Caco-2 (cell line): ENCODE data around the gene EEPD1. TPM values are rescaled to one million over a fixed set of nuclear protein-coding genes. Genes with fewer than 3 reads are reported as not detected.
"Not testable (repeated sequence)": the region's sequence is repeated elsewhere in the genome, so short reads cannot be mapped to it uniquely, and the experiment has no call there.

Source experiments
- BruUV-seq: library from RNA; stranded (reverse); fragments of 400-500 nt; replicated peaks from 2 replicates; lab custom pipeline; 2021; lab: Mats Ljungman, UMichigan
- CTCF ChIA-PET: fragments of 300-600 bp; sonication (Branson Sonifier 250); formaldehyde crosslinking; loops from one replicate; lab custom pipeline; 2022; ENCODE audit warnings: antibody characterized with exemption; lab: Charles Lee
- POLR2A ChIA-PET: fragments of 300-600 bp; sonication (Branson Sonifier 250); formaldehyde crosslinking; loops from one replicate; lab custom pipeline; 2022; ENCODE audit warnings: antibody characterized with exemption; lab: Charles Lee
- DNase-seq, 2 experiments: peaks; one replicate each; pipeline versions ENCODE4 v3.0.0 to v3.0.0-alpha.2; 2020 to 2022
- H3K27me3 ChIP-seq: replicated peaks from 2 replicates; pipeline ENCODE4 v1.6.0; 2011; ENCODE audit warnings: low read length; ENCODE audit not compliant: control insufficient read depth, insufficient read depth
- H3K36me3 ChIP-seq: 2 replicates; pipeline ENCODE4 v1.5.1; 2011; ENCODE audit warnings: low read length; ENCODE audit not compliant: control insufficient read depth, insufficient read depth
- H3K4me1 ChIP-seq: fragments of 250-450 bp; sonication (Bioruptor Pico); 2 replicates; pipeline ENCODE4 v1.5.1; 2020; ENCODE audit warnings: mild to moderate bottlenecking
- H3K4me3 ChIP-seq: 2 replicates; pipeline ENCODE4 v1.5.1; 2011; ENCODE audit warnings: low read depth, mild to moderate bottlenecking, control low read depth, low read length
- H3K9me3 ChIP-seq: fragments of 250-450 bp; sonication (Bioruptor Pico); 2 replicates; pipeline ENCODE4 v1.5.1; 2020; ENCODE audit warnings: mild to moderate bottlenecking, moderate library complexity
- H3K27ac Mint-ChIP-seq: one replicate; pipeline ENCODE4 v1.8.0; 2022; ENCODE audit warnings: mixed read lengths; ENCODE audit not compliant: unreplicated experiment
- H3K27me3 Mint-ChIP-seq: one replicate; pipeline ENCODE4 v1.8.0; 2022; ENCODE audit warnings: mixed read lengths; ENCODE audit not compliant: insufficient read depth, unreplicated experiment
- H3K36me3 Mint-ChIP-seq: one replicate; pipeline ENCODE4 v1.8.0; 2022; ENCODE audit warnings: mild to moderate bottlenecking, mixed read lengths; ENCODE audit not compliant: insufficient read depth, unreplicated experiment
- H3K4me1 Mint-ChIP-seq: one replicate; pipeline ENCODE4 v1.8.0; 2022; ENCODE audit warnings: low read depth, mixed read lengths; ENCODE audit not compliant: unreplicated experiment
- H3K4me3 Mint-ChIP-seq: one replicate; pipeline ENCODE4 v1.8.0; 2022; ENCODE audit warnings: mild to moderate bottlenecking, moderate library complexity, mixed read lengths; ENCODE audit not compliant: unreplicated experiment
- H3K9me3 Mint-ChIP-seq: one replicate; pipeline ENCODE4 v1.8.0; 2022; ENCODE audit warnings: mixed read lengths; ENCODE audit not compliant: unreplicated experiment
- CTCF ChIP-seq, 2 experiments: fragments of 200-600 bp in 1 of 2; IDR thresholded peaks; 1 replicate in 1 of 2; 2 replicates in 1 of 2; pipeline versions ENCODE4 v1.5.1 to v1.8.0; 2011 to 2022; ENCODE audit warnings: antibody characterized with exemption in 1 of 2, control low read depth in 1 of 2, inconsistent platforms in 1 of 2, low read depth in 1 of 2, low read length in 1 of 2, mild to moderate bottlenecking in 1 of 2, moderate library complexity in 1 of 2; ENCODE audit not compliant: insufficient read depth in 1 of 2, severe bottlenecking in 1 of 2, unreplicated experiment in 1 of 2
- intact Hi-C: fragments of 100-400 bp; cut with micrococcal nuclease; formaldehyde crosslinking; loops from one replicate; pipeline ENCODE4 v1.10.0; 2022; ENCODE audit not compliant: unreplicated experiment
- total RNA-seq: library from RNA; stranded (reverse); gene quantifications from 2 replicates; pipeline ENCODE4 v1.2.3, GENCODE V29; 2022

EEPD1 gene
- total RNA-seq, 1 experiment from 2014 or later = 1.8 TPM

GRCh38 chr7:36148422-36149065 is 4.5 kb upstream of the EEPD1 start:
- no TSS peak for BruUV-seq
- H3K27ac Mint-ChIP-seq = no peak overlapping the region
- Histone ChIP-seq H3K9me3 (no peaks in the 10 kb centered on the region), H3K36me3 (no peaks in the 10 kb centered on the region), H3K4me3 (no peak overlapping the region), H3K27me3 (no peaks in the 10 kb centered on the region; the same call in 1 of the 2 replicates), H3K4me1 (peaks cover 5% of the 10 kb centered on the region; the same call in 1 of the 2 replicates)
- H3K27me3 Mint-ChIP-seq = no peaks in the 10 kb centered on the region
- TF ChIP-seq CTCF (IDR thresholded peaks at IDR 0.05; ENCODE audit: insufficient read depth in 1 of 2, low read depth in 1 of 2, low read length in 1 of 2, severe bottlenecking in 1 of 2, unreplicated experiment in 1 of 2) = no peak
- no peak overlapping the region for H3K4me3 Mint-ChIP-seq
- DNase-seq = no peak
- no peaks in the 10 kb centered on the region for H3K4me1 Mint-ChIP-seq
- ChIA-PET CTCF (no interaction called here), POLR2A (no interaction called here)
- no peaks in the 10 kb centered on the region for H3K36me3 Mint-ChIP-seq
- no peaks in the 10 kb centered on the region for H3K9me3 Mint-ChIP-seq
- intact Hi-C loops = no loop called here

- H3K4me1 Mint-ChIP-seq, H3K4me1 ChIP-seq, H3K36me3 ChIP-seq, POLR2A ChIA-PET, H3K4me3 Mint-ChIP-seq, CTCF ChIA-PET, DNase-seq, BruUV-seq, H3K27ac Mint-ChIP-seq, H3K27me3 Mint-ChIP-seq, H3K9me3 Mint-ChIP-seq, H3K9me3 ChIP-seq, intact Hi-C loops, H3K4me3 ChIP-seq, H3K36me3 Mint-ChIP-seq, H3K27me3 ChIP-seq: not testable (repeated sequence)
These were observed 3.8 kb upstream of the EEPD1 start for GRCh38 chr7:36149240-36149639.

- H3K36me3 ChIP-seq = no peaks in the 10 kb centered on the region
- ChIA-PET POLR2A (no interaction called here), CTCF (no interaction called here)
- no peak overlapping the region for H3K4me3 ChIP-seq
- Mint-ChIP-seq H3K27ac (no peak overlapping the region), H3K27me3 (no peaks in the 10 kb centered on the region), H3K4me1 (no peaks in the 10 kb centered on the region), H3K36me3 (no peaks in the 10 kb centered on the region), H3K4me3 (no peak overlapping the region), H3K9me3 (no peaks in the 10 kb centered on the region)
- peaks cover 9% of the 10 kb centered on the region; the same call in 1 of the 2 replicates for H3K4me1 ChIP-seq
- BruUV-seq = no TSS peak
- no peaks in the 10 kb centered on the region; the same call in 1 of the 2 replicates for H3K27me3 ChIP-seq
- no peak for DNase-seq
- H3K9me3 ChIP-seq = no peaks in the 10 kb centered on the region
- intact Hi-C loops = loop anchor here (10.0 kb wide), 1 partner anchor 455 kb away; the partner anchor contains the start of gene HERPUD2
- no peak for TF ChIP-seq CTCF (IDR thresholded peaks at IDR 0.05; ENCODE audit: insufficient read depth in 1 of 2, low read depth in 1 of 2, low read length in 1 of 2, severe bottlenecking in 1 of 2, unreplicated experiment in 1 of 2)
These were observed 3.2 kb upstream of the EEPD1 start for GRCh38 chr7:36149694-36150452.
